ENCODE data around the gene USP11. TPM values are rescaled to one million over a fixed set of nuclear protein-coding genes. Genes with fewer than 3 reads are reported as not detected.
A peak's percentile ranks its signal among the peaks of the same experiment; 100 is the strongest.

USP11 gene
- total RNA-seq, 2 donors from 2014 or later = 60.4 to 85.6 TPM

DNA sequence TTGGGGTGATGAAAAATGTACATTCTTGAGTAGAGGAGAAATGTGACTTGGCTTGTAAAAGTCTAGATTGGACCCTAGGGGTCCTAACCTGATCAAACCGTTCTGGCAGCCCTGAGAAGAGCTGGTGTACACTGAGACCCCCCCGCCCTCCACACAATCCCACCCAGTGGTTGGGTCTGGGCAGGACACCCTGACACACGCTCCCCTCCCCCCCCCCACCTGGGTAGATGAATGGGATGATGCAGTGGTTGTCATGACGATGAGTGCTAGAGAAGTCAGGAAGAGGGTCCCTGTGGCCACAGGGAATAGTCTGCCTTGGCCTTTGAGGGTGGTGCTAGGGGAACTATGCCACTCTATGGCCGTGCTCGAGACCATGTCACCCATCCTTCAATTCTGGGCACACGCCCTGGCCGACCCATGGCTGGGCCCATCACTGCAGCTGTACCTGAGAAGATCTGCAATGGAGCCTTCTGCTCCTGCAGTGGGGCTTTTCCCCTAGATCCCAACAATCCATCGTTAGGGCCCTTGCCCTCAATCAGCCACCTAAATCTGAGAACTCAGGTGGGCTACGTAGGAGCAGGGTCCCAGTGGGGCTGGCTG is 10.0 kb upstream of the USP11 start:
- Mint-ChIP-seq H3K9me3 (no peaks in the 10 kb centered on the region), H3K4me1 (ENCODE audit: low read depth) (peaks cover 31% of the 10 kb centered on the region), H3K27me3 (ENCODE audit: low read depth) (no peaks in the 10 kb centered on the region), H3K36me3 (ENCODE audit: insufficient read depth in 2 of 2) (peaks cover 14 to 39% of the 10 kb centered on the region in 2 donors), H3K4me3 (no peak overlapping the region), H3K27ac (no peak overlapping the region)
- no peak for ATAC-seq (replicated peaks in 1 of 2)
- DNase-seq = no peak

DNA sequence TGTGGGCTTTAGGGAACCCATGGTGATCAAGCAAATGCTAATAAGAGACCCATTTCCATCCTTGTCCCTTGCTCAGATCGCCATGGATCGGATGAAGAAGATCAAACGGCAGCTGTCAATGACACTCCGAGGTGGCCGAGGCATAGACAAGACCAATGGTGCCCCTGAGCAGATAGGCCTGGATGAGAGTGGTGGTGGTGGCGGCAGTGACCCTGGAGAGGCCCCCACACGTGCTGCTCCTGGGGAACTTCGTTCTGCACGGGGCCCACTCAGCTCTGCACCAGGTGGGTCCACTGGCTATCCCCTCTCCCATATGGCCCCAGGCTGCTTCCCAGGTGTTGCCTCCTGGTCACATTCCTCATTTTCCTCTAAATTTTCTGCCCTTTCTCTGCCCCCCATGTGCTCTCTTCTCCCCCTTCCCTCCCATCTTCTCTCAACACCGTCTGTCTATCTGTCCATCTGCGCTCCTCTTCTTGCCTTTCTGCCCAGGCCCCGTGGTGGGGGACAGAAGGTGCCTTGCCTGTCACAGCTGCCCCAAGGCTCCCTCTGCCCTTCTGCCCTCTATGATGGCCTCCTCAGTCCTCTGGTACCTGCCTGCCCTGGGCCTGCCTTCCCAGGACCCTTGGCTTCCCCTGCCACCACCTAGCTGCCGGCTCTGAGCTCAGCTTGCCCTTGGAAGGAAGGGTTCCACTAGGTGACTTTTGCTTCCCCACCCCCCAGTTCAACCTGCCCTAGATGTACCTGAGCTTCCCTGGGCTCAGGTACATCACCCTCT is 9.1 kb upstream of the USP11 start:
- peaks cover 12 to 44% of the 10 kb centered on the region in 2 donors for H3K36me3 Mint-ChIP-seq (ENCODE audit: insufficient read depth in 2 of 2)
- H3K4me3 Mint-ChIP-seq = no peak overlapping the region
- H3K4me1 Mint-ChIP-seq (ENCODE audit: low read depth) = peaks cover 26% of the 10 kb centered on the region
- DNase-seq = no peak
- ATAC-seq (replicated peaks in 1 of 2) = no peak
- H3K27ac Mint-ChIP-seq = no peak overlapping the region
- no peaks in the 10 kb centered on the region for H3K9me3 Mint-ChIP-seq
- H3K27me3 Mint-ChIP-seq (ENCODE audit: low read depth) = no peaks in the 10 kb centered on the region

- H3K4me3 Mint-ChIP-seq = no peak overlapping the region
- H3K4me1 Mint-ChIP-seq (ENCODE audit: low read depth) = peaks cover 23% of the 10 kb centered on the region
- H3K36me3 Mint-ChIP-seq (ENCODE audit: insufficient read depth in 2 of 2) = peaks cover 11 to 44% of the 10 kb centered on the region in 2 donors
- no peak overlapping the region for H3K27ac Mint-ChIP-seq
- H3K9me3 Mint-ChIP-seq = no peaks in the 10 kb centered on the region
- DNase-seq = no peak
- no peak for ATAC-seq (replicated peaks in 1 of 2)
- H3K27me3 Mint-ChIP-seq (ENCODE audit: low read depth) = no peaks in the 10 kb centered on the region
Observed at GRCh38 chrX:47224266-47224895, 8.4 kb upstream of the USP11 start.

DNA sequence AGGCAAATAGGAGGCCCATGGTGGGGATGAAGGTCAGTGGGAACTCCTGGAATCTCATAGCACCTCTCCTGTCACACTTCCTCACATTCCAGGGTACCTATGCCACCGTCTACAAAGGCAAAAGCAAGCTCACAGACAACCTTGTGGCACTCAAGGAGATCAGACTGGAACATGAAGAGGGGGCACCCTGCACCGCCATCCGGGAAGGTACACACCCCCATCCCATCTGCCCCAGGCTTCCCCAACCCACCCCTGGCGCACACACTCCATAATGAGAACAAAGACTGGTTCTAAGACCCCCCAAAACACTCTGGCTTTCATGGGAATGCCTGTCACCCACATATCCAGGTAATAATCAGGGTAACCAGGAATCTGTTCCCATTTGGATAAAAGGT is 7.9 kb upstream of the USP11 start:
- H3K4me3 Mint-ChIP-seq = no peak overlapping the region
- ATAC-seq (replicated peaks in 1 of 2) (no peak), DNase-seq (no peak)
- H3K27ac Mint-ChIP-seq = no peak overlapping the region
- H3K4me1 Mint-ChIP-seq (ENCODE audit: low read depth) = peaks cover 18% of the 10 kb centered on the region
- no peaks in the 10 kb centered on the region for H3K9me3 Mint-ChIP-seq
- H3K36me3 Mint-ChIP-seq (ENCODE audit: insufficient read depth in 2 of 2) = peaks cover 6 to 40% of the 10 kb centered on the region in 2 donors
- no peaks in the 10 kb centered on the region for H3K27me3 Mint-ChIP-seq (ENCODE audit: low read depth)

GRCh38 chrX:47226071-47226470 is 6.7 kb upstream of the USP11 start:
- Mint-ChIP-seq H3K27ac (no peak overlapping the region), H3K4me3 (no peak overlapping the region), H3K4me1 (ENCODE audit: low read depth) (peaks cover 7% of the 10 kb centered on the region), H3K9me3 (no peaks in the 10 kb centered on the region), H3K27me3 (ENCODE audit: low read depth) (peaks cover under 1% of the 10 kb centered on the region), H3K36me3 (ENCODE audit: insufficient read depth in 2 of 2) (peaks cover 3 to 43% of the 10 kb centered on the region in 2 donors)
- no peak for DNase-seq
- no peak for ATAC-seq (replicated peaks in 1 of 2)

DNA sequence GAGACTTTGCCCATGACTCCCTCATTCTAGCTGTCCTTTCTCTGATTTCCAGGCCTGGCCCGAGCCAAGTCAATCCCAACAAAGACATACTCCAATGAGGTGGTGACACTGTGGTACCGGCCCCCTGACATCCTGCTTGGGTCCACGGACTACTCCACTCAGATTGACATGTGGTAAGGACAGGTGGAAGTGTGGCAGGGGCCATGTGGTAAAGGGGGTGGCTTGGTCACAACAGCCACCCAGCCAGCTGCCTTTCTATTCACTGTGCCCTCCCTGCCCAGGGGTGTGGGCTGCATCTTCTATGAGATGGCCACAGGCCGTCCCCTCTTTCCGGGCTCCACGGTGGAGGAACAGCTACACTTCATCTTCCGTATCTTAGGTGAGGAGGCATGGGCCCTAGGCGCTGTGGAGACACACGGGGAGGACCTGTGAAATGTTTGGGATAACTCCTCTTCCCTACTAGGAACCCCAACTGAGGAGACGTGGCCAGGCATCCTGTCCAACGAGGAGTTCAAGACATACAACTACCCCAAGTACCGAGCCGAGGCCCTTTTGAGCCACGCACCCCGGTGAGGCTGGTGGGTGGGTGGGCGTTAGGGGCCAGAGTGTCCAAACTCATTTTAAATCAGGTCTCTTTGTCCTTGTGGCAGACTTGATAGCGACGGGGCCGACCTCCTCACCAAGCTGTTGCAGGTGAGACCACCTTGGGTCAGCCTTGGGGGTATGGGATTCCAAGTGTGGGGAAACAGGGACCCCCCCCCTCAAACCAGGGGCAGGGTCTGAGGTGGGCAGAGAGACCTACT is 6.1 kb upstream of the USP11 start:
- Mint-ChIP-seq H3K27ac (no peak overlapping the region), H3K4me3 (no peak overlapping the region), H3K4me1 (ENCODE audit: low read depth) (no peaks in the 10 kb centered on the region), H3K9me3 (no peaks in the 10 kb centered on the region), H3K27me3 (ENCODE audit: low read depth) (peaks cover 7% of the 10 kb centered on the region), H3K36me3 (ENCODE audit: insufficient read depth in 2 of 2) (peaks cover 3 to 43% of the 10 kb centered on the region in 2 donors)
- ATAC-seq (replicated peaks in 1 of 2) (no peak), DNase-seq (no peak)

DNA sequence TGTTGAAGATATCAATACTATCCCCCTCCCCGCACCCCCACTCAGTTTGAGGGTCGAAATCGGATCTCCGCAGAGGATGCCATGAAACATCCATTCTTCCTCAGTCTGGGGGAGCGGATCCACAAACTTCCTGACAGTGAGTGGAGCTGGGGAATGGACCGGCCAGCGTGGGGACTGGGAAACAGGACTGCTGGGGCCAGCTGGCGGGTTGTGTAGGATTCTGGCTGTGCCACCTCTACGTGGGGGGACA is 5.5 kb upstream of the USP11 start:
- ATAC-seq (replicated peaks in 1 of 2) (no peak), DNase-seq (no peak)
- Mint-ChIP-seq H3K36me3 (ENCODE audit: insufficient read depth in 2 of 2) (peaks cover 3 to 40% of the 10 kb centered on the region in 2 donors), H3K4me1 (ENCODE audit: low read depth) (no peaks in the 10 kb centered on the region), H3K4me3 (no peak overlapping the region), H3K27ac (no peak overlapping the region), H3K9me3 (no peaks in the 10 kb centered on the region), H3K27me3 (ENCODE audit: low read depth) (peaks cover 7% of the 10 kb centered on the region)

DNA sequence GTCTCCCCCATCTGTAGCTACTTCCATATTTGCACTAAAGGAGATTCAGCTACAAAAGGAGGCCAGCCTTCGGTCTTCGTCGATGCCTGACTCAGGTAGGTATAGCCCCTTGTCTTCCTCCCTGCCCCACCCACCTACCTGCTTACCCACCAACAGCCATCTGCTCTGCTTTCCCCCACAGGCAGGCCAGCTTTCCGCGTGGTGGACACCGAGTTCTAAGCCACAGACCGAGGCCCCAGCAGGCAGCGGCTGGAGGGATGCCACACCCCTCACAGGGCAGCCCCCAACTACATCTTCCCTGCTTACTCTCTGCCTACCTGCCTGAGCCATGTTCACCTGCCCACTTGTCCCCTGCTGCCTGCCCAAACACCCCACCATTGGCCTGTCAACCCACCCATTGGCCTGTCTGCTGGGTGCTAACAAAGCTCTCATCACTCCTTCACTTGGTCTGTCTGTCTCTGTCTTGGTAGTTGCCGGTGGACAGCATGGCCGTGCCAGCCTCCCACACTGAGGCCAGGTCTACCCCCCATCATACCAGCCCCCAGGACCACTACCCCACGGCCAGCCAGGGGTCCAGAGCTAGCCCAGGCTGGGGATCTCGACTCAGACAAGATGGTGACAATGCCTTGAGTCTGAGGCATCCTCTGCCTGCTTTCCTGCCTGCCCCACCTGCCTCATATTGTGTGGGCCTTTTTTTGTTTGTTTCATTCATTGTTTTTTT is 4.1 kb upstream of the USP11 start:
- no peak for DNase-seq
- Mint-ChIP-seq H3K9me3 (no peaks in the 10 kb centered on the region), H3K27ac (no peak overlapping the region), H3K36me3 (ENCODE audit: insufficient read depth in 2 of 2) (peaks cover 5 to 37% of the 10 kb centered on the region in 2 donors), H3K4me1 (ENCODE audit: low read depth) (peaks cover 6% of the 10 kb centered on the region), H3K27me3 (ENCODE audit: low read depth) (peaks cover 7% of the 10 kb centered on the region), H3K4me3 (no peak overlapping the region)
- ATAC-seq (replicated peaks in 1 of 2) = no peak

DNA sequence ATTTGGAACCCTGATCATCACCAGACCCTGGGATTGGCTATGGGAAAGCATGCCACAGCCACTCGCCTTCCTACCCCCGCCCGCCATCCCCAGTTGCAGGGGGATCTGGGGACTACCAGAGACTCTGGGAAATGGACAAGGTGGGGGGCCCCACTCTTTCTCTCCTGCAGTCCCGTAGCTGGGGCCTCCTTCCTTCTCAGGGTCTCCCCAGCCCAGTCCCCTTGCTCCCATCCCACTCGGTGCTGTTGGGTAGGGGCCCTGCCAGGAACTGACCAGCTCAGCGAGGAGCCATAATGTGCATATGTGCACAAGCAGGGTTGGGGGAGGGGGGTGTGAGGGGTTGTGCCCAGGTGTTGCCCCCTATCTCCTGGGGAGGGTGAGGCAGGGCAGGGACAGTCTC is 3.4 kb upstream of the USP11 start:
- H3K27me3 Mint-ChIP-seq (ENCODE audit: low read depth) = peaks cover 7% of the 10 kb centered on the region
- peaks cover 13% of the 10 kb centered on the region for H3K4me1 Mint-ChIP-seq (ENCODE audit: low read depth)
- peaks cover 5 to 34% of the 10 kb centered on the region in 2 donors for H3K36me3 Mint-ChIP-seq (ENCODE audit: insufficient read depth in 2 of 2)
- ATAC-seq (replicated peaks in 1 of 2) (no peak), DNase-seq (no peak)
- H3K9me3 Mint-ChIP-seq = no peaks in the 10 kb centered on the region
- no peak overlapping the region for H3K27ac Mint-ChIP-seq
- no peak overlapping the region for H3K4me3 Mint-ChIP-seq

DNA sequence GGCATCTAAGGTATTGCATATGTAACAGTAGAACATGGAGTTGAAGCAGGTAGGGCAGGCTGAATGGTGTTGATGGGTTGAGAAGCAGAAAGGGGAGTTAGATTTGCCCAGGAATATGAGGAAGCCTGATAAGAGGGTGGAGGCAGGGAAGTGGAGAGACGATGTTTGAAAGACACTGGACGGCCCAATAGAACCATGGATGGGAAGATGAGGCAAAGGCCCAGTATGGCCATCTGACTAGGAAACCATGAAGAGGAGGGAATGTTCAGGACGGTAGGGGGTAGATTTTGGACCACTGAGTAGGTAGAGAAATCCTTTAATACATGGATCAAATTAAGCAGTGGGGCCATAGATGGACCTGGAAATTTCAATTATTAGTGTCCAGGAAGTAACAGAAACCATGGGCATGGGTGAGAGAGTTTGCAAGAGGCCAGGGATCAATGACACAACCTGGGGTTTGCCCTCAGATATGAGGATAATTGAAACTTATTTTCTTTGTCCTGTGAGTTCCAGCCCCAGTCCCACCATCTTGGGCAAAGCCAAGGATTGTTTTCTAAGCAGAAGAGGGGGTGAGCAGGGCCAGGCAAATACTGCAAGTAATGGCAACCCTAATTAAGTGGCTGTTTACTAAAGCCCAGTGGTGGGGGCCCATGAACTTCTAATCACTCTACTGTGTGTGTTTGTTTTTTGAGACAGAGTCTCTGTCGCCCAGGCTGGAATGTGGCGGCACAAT is 2.5 kb upstream of the USP11 start:
- DNase-seq (no peak), ATAC-seq (replicated peaks in 1 of 2) (no peak)
- Mint-ChIP-seq H3K27me3 (ENCODE audit: low read depth) (peaks cover 9% of the 10 kb centered on the region), H3K9me3 (no peaks in the 10 kb centered on the region), H3K27ac (no peak overlapping the region), H3K4me3 (no peak overlapping the region), H3K36me3 (ENCODE audit: insufficient read depth in 2 of 2) (peaks cover 5 to 28% of the 10 kb centered on the region in 2 donors), H3K4me1 (ENCODE audit: low read depth) (peaks cover 22% of the 10 kb centered on the region)

GRCh38 chrX:47231167-47231566 is 1.6 kb upstream of the USP11 start:
- Mint-ChIP-seq H3K4me1 (ENCODE audit: low read depth) (peaks cover 30% of the 10 kb centered on the region), H3K4me3 (no peak overlapping the region)
- no peak for ATAC-seq (replicated peaks in 1 of 2)

DNA sequence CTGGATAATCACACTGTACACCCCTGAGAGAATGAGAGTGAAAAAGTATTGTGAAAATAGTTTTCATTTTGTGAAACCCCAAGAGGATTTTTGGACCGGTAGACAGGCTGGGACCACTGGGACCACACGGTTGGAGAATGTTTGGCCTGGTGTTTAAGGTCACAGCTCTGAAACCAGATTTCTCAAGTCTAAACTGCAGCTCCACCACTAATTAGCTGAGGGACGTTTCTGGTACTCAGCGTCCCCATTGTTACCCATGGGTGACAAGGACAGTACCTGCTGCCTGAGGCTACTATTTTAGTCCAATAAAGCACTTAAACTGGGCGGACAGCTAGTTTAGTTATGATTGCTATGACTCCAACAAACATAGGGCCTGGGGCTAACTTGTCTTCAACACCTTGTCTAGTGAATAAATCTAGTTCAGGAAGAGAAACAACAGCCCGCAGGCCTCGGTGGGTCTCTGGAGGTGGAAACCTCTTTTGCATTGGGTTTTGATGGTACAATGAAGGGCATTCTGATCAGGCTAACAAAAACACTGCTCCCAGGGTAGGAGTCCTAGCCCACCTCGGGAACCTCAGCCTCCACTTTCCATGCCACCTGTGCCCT is 509 bp upstream of the USP11 start:
- peak overlapping the region; percentile 97 for H3K27ac Mint-ChIP-seq
- peak overlapping the region; percentile 90 to 98 for H3K4me3 Mint-ChIP-seq
- peaks cover 33% of the 10 kb centered on the region for H3K4me1 Mint-ChIP-seq (ENCODE audit: low read depth)
- peaks cover 14% of the 10 kb centered on the region for H3K27me3 Mint-ChIP-seq (ENCODE audit: low read depth)
- DNase-seq (no peak), ATAC-seq (replicated peaks in 1 of 2) (no peak)
- peaks cover 4 to 16% of the 10 kb centered on the region in 2 donors for H3K36me3 Mint-ChIP-seq (ENCODE audit: insufficient read depth in 2 of 2)
- no peaks in the 10 kb centered on the region for H3K9me3 Mint-ChIP-seq

More at GRCh38 chrX:47231167-47231566, 1.6 kb upstream of the USP11 start:
- Mint-ChIP-seq H3K9me3 (no peaks in the 10 kb centered on the region), H3K27me3 (ENCODE audit: low read depth) (peaks cover 14% of the 10 kb centered on the region), H3K27ac (no peak overlapping the region), H3K36me3 (ENCODE audit: insufficient read depth in 2 of 2) (peaks cover 4 to 22% of the 10 kb centered on the region in 2 donors)
- no peak for DNase-seq
